Spleen (tissue), 7 donors: ENCODE measurements around the gene KLHDC8B.

Experiments used
- CTCF ChIP-seq, 11 experiments: fragments of 200-600 bp in 7 of 11; fragments of 450-650 bp in 4 of 11; sonication (generic) in 4 of 11; IDR thresholded peaks in 8 of 11; conservative IDR thresholded peaks in 3 of 11; 1 replicate in 7 of 11; 2 replicates in 4 of 11; pipeline versions ENCODE4 v1.4.0 to v1.8.0; 2016 to 2021; ENCODE audit warnings: antibody characterized with exemption in 11 of 11, inconsistent platforms in 4 of 11, mild to moderate bottlenecking in 1 of 11
- POLR2A ChIP-seq, 3 donors: fragments of 450-650 bp; IDR thresholded peaks; one replicate each; pipeline ENCODE4 v1.5.1; 2017; ENCODE audit warnings: antibody characterized with exemption in 3 of 3, mild to moderate bottlenecking in 1 of 3
- POLR2AphosphoS5 ChIP-seq, 3 donors: sonication (generic); formaldehyde crosslinking; IDR thresholded peaks; one replicate each; pipeline ENCODE4 v1.5.1; 2017; ENCODE audit warnings: antibody characterized with exemption in 3 of 3
- donor health status: DM: no; HTN: no; CAD: no; lungs with moderate emphysema.
- donor health status: DM: no; HTN: no; CAD: no.
- donor health status: DM: no; HTN: no; CAD: no.

DNA sequence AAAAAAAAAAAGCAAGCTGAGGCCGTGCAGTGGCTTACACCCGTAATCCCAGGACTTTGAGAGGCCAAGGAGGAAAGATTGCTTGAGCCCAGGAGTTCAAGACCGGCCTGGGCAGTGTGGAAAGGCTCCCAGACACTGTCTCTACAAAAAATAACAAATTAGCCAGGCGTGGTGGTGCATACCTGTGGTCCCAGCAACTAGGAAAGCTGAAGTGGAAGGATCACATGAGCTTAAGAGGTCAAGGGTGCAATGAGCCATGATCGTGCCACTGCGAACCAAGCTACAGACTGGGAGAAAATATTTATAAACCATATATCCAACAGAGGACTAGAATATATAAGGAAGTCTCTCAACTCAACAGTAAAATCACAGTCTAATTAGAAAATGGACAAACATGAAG, 10.0 kb downstream of the KLHDC8B start:
- TF ChIP-seq CTCF (IDR thresholded peaks at IDR 0.05 in 8 of 11, conservative IDR thresholded peaks at IDR 0.05 in 3 of 11), result no peak
- no peak for TF ChIP-seq POLR2AphosphoS5 (IDR thresholded peaks at IDR 0.05)
- TF ChIP-seq POLR2A (IDR thresholded peaks at IDR 0.05), result no peak
